ENCODE results near the gene DHODH.

- TF ChIP-seq CTCF (IDR thresholded peaks at IDR 0.05; ENCODE audit: insufficient read depth, low read depth, low read length) (no peak), EZH2 (IDR thresholded peaks at IDR 0.05; ENCODE audit: insufficient read depth, low read length) (no peak)
Observed at GRCh38 chr16:72018470-72018869, 9.9 kb downstream of the DHODH start.

Data from astrocyte (in vitro differentiated cells and primary cell).